Measurements from ENCODE around the gene DDIT3.
A peak's percentile ranks its signal among the peaks of the same experiment; 100 is the strongest.
"Not testable (repeated sequence)": the region's sequence is repeated elsewhere in the genome, so short reads cannot be mapped to it uniquely, and the experiment has no call there.

DDIT3 gene

DNA sequence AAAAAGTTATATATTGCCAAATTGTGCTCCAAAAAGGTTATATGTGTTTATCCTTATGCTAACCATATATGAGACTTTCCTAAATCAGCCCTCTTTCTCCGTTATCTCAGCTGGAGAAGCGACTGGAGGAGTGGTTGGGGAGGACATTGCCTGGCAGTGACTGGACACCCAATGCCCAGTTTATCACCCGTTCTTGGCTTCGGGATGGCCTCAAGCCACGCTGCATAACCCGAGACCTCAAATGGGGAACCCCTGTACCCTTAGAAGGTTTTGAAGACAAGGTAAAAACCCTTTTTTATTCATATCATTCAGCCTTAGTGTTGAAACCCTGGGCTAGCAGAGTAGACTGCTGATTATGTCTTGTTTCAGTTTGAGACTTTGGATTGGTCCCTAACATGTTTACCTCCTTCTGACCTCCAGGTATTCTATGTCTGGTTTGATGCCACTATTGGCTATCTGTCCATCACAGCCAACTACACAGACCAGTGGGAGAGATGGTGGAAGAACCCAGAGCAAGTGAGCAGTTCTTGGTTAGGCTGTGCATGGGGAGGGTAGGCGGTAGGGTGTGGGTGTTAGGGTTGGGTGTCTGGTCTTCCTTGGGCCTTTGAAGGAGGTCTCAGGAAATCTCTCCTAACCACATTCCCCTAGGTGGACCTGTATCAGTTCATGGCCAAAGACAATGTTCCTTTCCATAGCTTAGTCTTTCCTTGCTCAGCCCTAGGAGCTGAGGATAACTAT lies 8.6 kb downstream of the DDIT3 start:
- DNase-seq: no peak

GRCh38 chr12:57511161-57511560 lies 9.2 kb downstream of the DDIT3 start:
- no peak for DNase-seq

DNA sequence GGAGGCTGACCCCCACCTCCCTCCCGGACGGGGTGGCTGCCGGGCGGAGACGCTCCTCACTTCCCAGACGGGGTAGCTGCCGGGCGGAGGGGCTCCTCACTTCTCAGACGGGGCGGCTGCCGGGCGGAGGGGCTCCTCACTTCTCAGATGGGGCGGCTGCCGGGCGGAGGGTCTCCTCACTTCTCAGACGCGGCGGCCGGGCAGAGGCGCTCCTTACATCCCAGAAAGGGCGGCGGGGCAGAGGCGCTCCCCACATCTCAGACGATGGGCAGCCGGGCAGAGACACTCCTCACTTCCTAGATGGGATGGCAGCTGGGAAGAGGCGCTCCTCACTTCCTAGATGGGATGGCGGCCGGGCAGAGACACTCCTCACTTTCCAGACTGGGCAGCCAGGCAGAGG lies 12.5 kb downstream of the DDIT3 start:
- DNase-seq: not testable (repeated sequence)

DNA sequence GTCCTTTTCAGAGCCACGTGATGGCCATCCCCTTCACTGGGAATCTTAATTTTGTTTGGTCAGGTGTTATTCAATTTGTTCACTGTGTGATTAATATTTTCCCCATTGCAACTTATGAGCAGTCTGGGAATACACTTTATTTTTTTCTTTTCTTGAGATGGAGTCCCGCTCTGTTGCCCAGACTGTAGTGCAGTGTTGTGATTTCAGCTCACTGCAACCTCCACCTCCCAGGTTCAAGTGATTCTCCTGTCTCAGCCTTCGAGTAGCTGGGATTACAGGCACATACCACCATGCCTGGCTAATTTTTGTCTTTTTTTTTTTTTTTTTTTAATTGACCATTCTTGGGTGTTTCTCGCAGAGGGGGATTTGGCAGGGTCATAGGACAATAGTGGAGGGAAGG lies 13.8 kb downstream of the DDIT3 start:
- DNase-seq: not testable (repeated sequence)

- not testable (repeated sequence) for DNase-seq
Observed at GRCh38 chr12:57502311-57502969, 17.9 kb downstream of the DDIT3 start.

- DNase-seq: no peak
Observed at GRCh38 chr12:57500213-57500612, 20.1 kb downstream of the DDIT3 start.

GRCh38 chr12:57498571-57498970 lies 21.7 kb downstream of the DDIT3 start:
- DNase-seq: no peak

DNA sequence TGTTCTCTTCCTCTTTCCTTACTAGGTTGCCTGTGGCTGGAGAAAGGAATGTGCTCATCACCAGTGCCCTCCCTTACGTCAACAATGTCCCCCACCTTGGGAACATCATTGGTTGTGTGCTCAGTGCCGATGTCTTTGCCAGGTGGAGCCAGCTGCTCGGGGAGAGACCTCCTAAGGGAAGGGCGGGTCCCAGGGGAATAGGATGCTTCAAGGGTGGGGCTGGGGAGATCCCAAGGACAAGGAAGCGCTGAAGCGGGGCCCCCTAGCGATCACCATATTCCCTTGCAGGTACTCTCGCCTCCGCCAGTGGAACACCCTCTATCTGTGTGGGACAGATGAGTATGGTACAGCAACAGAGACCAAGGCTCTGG lies 22.2 kb downstream of the DDIT3 start:
- no peak for DNase-seq

DNA sequence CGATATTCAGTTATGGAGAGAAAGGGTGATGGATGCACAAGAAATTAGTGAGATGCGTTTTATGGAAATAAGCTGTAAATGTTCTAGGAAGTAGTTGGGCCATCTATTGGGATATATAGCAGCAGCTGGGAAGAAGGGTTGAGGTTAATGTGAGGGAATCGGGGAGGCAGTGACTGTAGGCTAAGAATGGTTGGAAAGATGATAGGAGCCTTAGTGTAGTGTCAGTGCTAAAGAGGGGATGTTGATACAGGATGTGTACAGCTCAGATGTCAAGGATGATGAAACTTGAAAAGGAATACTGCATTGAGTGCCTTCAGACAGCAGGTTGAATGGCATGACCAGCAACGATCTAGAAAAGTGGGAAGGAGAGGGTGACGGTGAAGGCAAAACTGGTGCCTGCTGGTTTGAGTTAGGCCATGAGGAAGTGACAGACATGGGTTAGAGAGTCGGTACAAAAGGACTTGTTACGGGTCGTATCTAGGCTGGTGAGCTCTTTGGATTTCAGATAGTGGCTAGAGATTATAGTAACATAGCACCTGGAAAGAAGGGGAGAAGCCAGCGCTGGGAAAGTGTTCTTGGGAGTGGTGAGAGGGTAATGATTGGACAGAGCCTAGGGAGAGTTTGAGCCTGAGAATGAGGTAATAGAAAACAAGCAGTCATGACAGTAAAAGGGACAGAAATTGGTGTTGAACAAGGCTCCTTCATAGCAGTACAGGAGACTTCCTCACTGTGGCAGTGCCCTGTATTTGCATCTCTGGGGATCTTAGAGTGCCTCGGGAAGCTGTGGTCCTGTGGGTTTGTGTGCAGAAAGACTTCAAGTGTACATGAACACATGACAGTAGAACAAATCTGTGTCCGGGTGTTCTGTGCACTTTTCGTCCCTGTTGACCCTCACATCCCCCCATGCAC lies 22.8 kb downstream of the DDIT3 start:
- DNase-seq: no peak

DNA sequence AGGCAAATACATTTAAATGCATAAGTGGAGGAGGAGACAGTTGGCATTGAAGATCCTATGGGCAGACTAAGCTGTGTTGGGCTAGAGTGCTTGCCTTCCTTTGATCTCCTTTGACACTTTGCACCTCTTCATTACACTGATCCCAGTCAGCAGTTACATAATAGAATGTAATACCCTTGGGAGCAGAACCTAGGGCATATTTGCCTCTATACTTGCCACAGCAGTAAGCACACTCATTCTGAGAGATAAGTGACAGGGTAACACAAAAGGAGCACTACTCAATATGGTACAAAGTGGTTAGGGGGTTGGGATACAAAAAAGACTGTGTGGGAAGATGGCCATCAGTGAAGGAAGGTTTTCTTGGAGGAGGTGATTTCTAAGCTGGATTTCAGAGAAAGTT lies 23.5 kb downstream of the DDIT3 start:
- DNase-seq: no peak

DNA sequence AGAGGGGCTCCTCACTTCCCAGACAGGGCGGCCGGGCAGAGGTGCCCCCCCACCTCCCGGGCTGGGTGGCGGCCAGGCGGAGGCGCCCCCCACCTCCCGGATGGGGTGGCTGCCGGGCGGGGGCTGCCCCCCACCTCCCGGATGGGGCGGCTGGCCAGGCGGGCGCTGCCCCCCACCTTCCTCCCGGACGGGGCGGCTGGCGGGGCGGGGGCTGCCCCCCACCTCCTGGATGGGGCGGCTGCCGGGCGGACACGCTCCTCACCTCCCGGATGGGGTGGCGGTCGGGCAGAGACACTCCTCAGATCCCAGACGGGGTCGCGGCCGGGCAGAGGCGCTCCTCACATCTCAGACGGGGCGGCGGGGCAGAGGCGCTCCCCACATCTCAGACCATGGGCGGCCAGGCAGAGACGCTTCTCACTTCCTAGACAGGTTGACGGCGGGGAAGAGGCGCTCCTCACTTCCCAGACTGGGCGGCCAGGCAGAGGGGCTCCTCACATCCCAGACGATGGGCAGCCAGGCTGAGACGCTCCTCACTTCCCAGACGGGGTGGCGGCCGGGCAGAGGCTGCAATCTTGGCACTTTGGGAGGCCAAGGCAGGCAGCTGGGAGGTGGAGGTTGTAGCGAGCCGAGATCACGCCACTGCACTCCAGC lies 25.1 kb downstream of the DDIT3 start:
- not testable (repeated sequence) for DNase-seq

GRCh38 chr12:57491393-57492280 lies 28.7 kb downstream of the DDIT3 start:
- peak; percentile 25 for DNase-seq

DNA sequence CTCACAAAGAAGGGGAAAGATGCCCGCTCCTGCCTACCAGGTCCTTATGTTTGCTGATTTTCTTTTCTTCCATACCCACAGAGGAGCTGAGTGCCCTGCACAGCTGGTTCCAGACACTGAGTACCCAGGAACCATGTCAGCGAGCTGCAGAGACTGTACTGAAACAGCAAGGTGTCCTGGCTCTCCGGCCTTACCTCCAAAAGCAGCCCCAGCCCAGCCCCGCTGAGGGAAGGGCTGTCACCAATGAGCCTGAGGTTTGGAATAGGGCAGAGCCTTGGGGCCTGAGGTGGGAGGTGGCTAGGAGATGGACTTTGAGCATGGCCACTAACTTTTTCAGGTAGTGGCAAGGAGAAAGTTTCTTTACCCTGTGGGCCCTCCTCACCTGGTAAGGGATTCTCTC lies 30.2 kb downstream of the DDIT3 start:
- no peak for DNase-seq

DNA sequence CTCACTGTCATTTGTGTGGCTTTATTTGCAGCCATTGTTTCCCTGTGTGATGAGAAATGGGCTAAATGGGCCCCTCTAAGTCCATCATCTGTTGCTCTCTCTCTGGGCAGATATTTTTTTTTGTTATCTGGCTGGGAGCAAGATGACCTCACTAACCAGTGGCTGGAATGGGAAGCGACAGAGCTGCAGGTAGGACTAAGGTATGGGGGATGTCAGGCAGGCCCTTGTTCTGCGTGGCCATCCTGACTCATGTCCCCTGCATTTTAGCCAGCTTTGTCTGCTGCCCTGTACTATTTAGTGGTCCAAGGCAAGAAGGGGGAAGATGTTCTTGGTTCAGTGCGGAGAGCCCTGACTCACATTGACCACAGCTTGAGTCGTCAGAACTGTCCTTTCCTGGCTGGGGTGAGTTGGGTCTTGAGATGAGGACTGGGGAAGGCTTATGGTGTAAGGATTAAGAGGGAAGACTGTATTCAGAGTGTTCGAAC lies 31.1 kb downstream of the DDIT3 start:
- no peak for DNase-seq

- DNase-seq: no peak
Observed at GRCh38 chr12:57488402-57489156, 31.7 kb downstream of the DDIT3 start.

- DNase-seq: peak; percentile 99
Observed at GRCh38 chr12:57487597-57488401, 32.5 kb downstream of the DDIT3 start, which contains the start of gene MARS1. Gene MARS1 (plus strand): TSS chr12:57488068. CDS start chr12:57488091, 23 bp downstream.

GRCh38 chr12:57487055-57487596 lies 33.2 kb downstream of the DDIT3 start:
- DNase-seq: no peak

- no peak for DNase-seq
Observed at GRCh38 chr12:57485695-57486094, 34.6 kb downstream of the DDIT3 start.

DNA sequence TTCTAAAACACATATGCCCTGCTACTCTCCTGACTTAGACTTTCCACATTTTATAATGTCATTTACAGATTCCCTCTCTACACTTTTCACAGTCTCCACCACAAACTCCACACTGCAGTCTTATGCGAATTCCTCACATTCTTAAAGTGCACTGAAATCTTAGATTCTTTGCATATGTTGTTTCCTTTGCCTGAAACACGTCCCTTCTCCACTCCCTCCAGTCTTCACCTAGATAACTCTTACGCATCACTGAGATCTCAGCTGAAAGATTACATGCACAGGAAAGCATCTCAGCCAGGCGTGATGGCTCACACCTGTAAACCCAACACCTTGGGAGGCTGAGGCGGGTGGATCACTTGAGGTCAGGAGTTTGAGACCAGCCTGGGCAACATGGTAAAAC lies 36.8 kb downstream of the DDIT3 start:
- no peak for DNase-seq

DNA sequence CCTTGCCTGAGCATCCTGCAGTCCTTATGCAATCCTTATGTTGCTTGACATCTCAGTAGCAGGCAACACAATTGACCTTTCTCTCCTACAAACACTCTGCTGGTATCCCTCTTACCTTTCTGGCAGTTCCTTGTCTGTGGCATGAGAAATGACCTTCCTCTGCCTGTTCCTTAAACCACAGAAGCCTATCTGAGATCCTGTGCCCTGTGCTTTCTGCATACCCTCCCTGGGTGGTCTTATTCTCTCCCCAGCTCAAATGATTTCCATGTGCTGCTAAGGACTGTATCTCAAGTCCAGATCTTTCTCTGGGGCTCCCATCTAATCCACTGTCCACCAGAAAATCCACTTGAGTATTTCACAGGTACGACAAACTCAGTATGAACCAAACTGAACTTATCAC lies 38.6 kb downstream of the DDIT3 start:
- no peak for DNase-seq

Measured in OCI-M1 (cell line).